Measurements from ENCODE around the gene ASAP2.

Gene ASAP2

GRCh38 chr2:9262671-9263171 is 56.1 kb downstream of the ASAP2 start:
- H3F3A ChIP-seq (ENCODE audit: low read depth) = no peaks in the 10 kb centered on the region
- no peaks in the 10 kb centered on the region for H3K27me3 ChIP-seq (ENCODE audit: insufficient read depth, low read length, poor library complexity, severe bottlenecking)
- no peak overlapping the region for H3K9ac ChIP-seq (ENCODE audit: low read depth, low read length, poor library complexity, severe bottlenecking)
- no peaks in the 10 kb centered on the region for H3K9me2 ChIP-seq (replicated peaks; ENCODE audit: low read depth, low read length)
- no peaks in the 10 kb centered on the region for H4K20me1 ChIP-seq (ENCODE audit: insufficient read depth, low read length, poor library complexity, severe bottlenecking)
- no peaks in the 10 kb centered on the region for H3K9me3 ChIP-seq (ENCODE audit: insufficient read depth, low read depth, low read length)
- H3K36me3 ChIP-seq (ENCODE audit: insufficient read depth, low read length) = no peaks in the 10 kb centered on the region
- peaks cover 37% of the 10 kb centered on the region; the same call in 1 of the 2 replicates for H3K79me2 ChIP-seq (ENCODE audit: insufficient read depth, low read length)
- H2AFZ ChIP-seq (ENCODE audit: low read length) = no peak overlapping the region
- H3K4me2 ChIP-seq (ENCODE audit: low read depth, low read length, poor library complexity, severe bottlenecking) = no peak overlapping the region
- no peak for TF ChIP-seq EZH2phosphoT487 (IDR thresholded peaks at IDR 0.05; ENCODE audit: borderline replicate concordance)
- TF ChIP-seq CTCF (conservative IDR thresholded peaks at IDR 0.05; ENCODE audit: low read length) = no peak
- peaks cover 6% of the 10 kb centered on the region for H3K4me1 ChIP-seq (ENCODE audit: insufficient read depth, low read length, poor library complexity, severe bottlenecking)
- H3K4me3 ChIP-seq (ENCODE audit: low read length, poor library complexity, severe bottlenecking) = no peak overlapping the region

- no peaks in the 10 kb centered on the region for H4K20me1 ChIP-seq (ENCODE audit: insufficient read depth, low read length, poor library complexity, severe bottlenecking)
- H3K4me2 ChIP-seq (ENCODE audit: low read depth, low read length, poor library complexity, severe bottlenecking) = no peak overlapping the region
Measured at GRCh38 chr2:9263428-9263827, 56.8 kb downstream of the ASAP2 start.

GRCh38 chr2:9264301-9264700 is 57.7 kb downstream of the ASAP2 start:
- Histone ChIP-seq H3K9me3 (ENCODE audit: insufficient read depth, low read depth, low read length) (no peaks in the 10 kb centered on the region), H3K27me3 (ENCODE audit: insufficient read depth, low read length, poor library complexity, severe bottlenecking) (no peaks in the 10 kb centered on the region), H3K36me3 (ENCODE audit: insufficient read depth, low read length) (no peaks in the 10 kb centered on the region), H3F3A (ENCODE audit: low read depth) (no peaks in the 10 kb centered on the region), H3K4me1 (ENCODE audit: insufficient read depth, low read length, poor library complexity, severe bottlenecking) (peaks cover 6% of the 10 kb centered on the region), H3K4me3 (ENCODE audit: low read length, poor library complexity, severe bottlenecking) (no peak overlapping the region), H3K4me2 (ENCODE audit: low read depth, low read length, poor library complexity, severe bottlenecking) (no peak overlapping the region), H2AFZ (ENCODE audit: low read length) (no peak overlapping the region), H3K9me2 (replicated peaks; ENCODE audit: low read depth, low read length) (no peaks in the 10 kb centered on the region), H4K20me1 (ENCODE audit: insufficient read depth, low read length, poor library complexity, severe bottlenecking) (no peaks in the 10 kb centered on the region), H3K79me2 (ENCODE audit: insufficient read depth, low read length) (peaks cover 35% of the 10 kb centered on the region; the same call in 1 of the 2 replicates), H3K9ac (ENCODE audit: low read depth, low read length, poor library complexity, severe bottlenecking) (no peak overlapping the region)
- TF ChIP-seq EZH2phosphoT487 (IDR thresholded peaks at IDR 0.05; ENCODE audit: borderline replicate concordance) (no peak), CTCF (conservative IDR thresholded peaks at IDR 0.05; ENCODE audit: low read length) (no peak)

More at GRCh38 chr2:9263428-9263827, 56.8 kb downstream of the ASAP2 start:
- peaks cover 42% of the 10 kb centered on the region; the same call in 1 of the 2 replicates for H3K79me2 ChIP-seq (ENCODE audit: insufficient read depth, low read length)
- no peak overlapping the region for H2AFZ ChIP-seq (ENCODE audit: low read length)
- no peaks in the 10 kb centered on the region for H3K9me2 ChIP-seq (replicated peaks; ENCODE audit: low read depth, low read length)
- TF ChIP-seq EZH2phosphoT487 (IDR thresholded peaks at IDR 0.05; ENCODE audit: borderline replicate concordance) (no peak), CTCF (conservative IDR thresholded peaks at IDR 0.05; ENCODE audit: low read length) (no peak)
- no peaks in the 10 kb centered on the region for H3F3A ChIP-seq (ENCODE audit: low read depth)
- no peaks in the 10 kb centered on the region for H3K27me3 ChIP-seq (ENCODE audit: insufficient read depth, low read length, poor library complexity, severe bottlenecking)
- peaks cover 6% of the 10 kb centered on the region for H3K4me1 ChIP-seq (ENCODE audit: insufficient read depth, low read length, poor library complexity, severe bottlenecking)
- H3K9ac ChIP-seq (ENCODE audit: low read depth, low read length, poor library complexity, severe bottlenecking) = no peak overlapping the region
- no peak overlapping the region for H3K4me3 ChIP-seq (ENCODE audit: low read length, poor library complexity, severe bottlenecking)
- H3K36me3 ChIP-seq (ENCODE audit: insufficient read depth, low read length) = no peaks in the 10 kb centered on the region
- H3K9me3 ChIP-seq (ENCODE audit: insufficient read depth, low read depth, low read length) = no peaks in the 10 kb centered on the region
